Astrocyte (in vitro differentiated cells and primary cell): Measurements from ENCODE around the gene HSD3B2.
"Not testable (repeated sequence)": the region's sequence is repeated elsewhere in the genome, so short reads cannot be mapped to it uniquely, and the experiment has no call there.

ENCODE experiments used
- EZH2 ChIP-seq: IDR thresholded peaks from 2 replicates; pipeline ENCODE4 v1.6.1; 2012; ENCODE audit warnings: mild to moderate bottlenecking, low read length, inconsistent platforms; ENCODE audit not compliant: insufficient read depth
- TF ChIP-seq, protein P1 (sequence below): IDR thresholded peaks from 2 replicates; pipeline ENCODE4 v1.5.1; 2011; ENCODE audit warnings: low read depth, mild to moderate bottlenecking, inconsistent platforms, low read length, moderate library complexity; ENCODE audit not compliant: insufficient read depth

DNA sequence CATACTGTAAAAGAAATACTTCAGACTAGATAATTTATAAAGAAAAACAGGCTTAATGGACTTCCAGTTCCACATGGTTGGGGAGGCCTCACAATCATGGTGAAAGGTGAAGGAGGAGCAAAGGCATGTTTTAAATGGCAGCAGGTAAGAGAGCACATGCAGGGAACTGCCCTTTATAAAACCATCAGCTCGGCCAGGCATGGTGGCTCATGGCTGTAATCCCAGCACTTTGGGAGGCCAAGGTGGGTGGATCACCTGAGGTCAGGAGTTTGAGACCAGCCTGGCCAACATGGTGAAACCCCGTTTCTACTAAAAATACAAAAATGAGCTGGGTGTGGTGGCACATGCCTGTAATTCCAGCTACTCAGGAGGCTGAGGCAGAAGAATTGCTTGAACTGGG is 37.4 kb upstream of the HSD3B2 start:
- TF ChIP-seq, protein P1, sequence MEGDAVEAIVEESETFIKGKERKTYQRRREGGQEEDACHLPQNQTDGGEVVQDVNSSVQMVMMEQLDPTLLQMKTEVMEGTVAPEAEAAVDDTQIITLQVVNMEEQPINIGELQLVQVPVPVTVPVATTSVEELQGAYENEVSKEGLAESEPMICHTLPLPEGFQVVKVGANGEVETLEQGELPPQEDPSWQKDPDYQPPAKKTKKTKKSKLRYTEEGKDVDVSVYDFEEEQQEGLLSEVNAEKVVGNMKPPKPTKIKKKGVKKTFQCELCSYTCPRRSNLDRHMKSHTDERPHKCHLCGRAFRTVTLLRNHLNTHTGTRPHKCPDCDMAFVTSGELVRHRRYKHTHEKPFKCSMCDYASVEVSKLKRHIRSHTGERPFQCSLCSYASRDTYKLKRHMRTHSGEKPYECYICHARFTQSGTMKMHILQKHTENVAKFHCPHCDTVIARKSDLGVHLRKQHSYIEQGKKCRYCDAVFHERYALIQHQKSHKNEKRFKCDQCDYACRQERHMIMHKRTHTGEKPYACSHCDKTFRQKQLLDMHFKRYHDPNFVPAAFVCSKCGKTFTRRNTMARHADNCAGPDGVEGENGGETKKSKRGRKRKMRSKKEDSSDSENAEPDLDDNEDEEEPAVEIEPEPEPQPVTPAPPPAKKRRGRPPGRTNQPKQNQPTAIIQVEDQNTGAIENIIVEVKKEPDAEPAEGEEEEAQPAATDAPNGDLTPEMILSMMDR: not testable (repeated sequence)
- not testable (repeated sequence) for TF ChIP-seq EZH2
